Stimulated activated naive CD8-positive, alpha-beta T cell treated with anti-CD3 and anti-CD28 coated beads, Interleukin-15, amount 100 ng/mL, for 72 hours (primary cell): ENCODE data around the gene PEA15.

ENCODE experiments used
- ATAC-seq: fragments of 150-1000 bp; cut with Tn5 transposase; 2 replicates; pipeline ENCODE4 v1.10.0; 2021; ENCODE audit warnings: mild to moderate bottlenecking, moderate library complexity
- DNase-seq, 2 donors: peaks; one replicate each; pipeline ENCODE4 v3.0.0; 2021 to 2022
- H3K27ac Mint-ChIP-seq, 2 donors: one replicate each; pipeline ENCODE4 v1.8.0; 2022; ENCODE audit warnings: mild to moderate bottlenecking in 2 of 2, mixed read lengths in 2 of 2, moderate library complexity in 2 of 2
- H3K27me3 Mint-ChIP-seq: one replicate; pipeline ENCODE4 v1.8.0; 2022; ENCODE audit warnings: mixed read lengths
- H3K4me1 Mint-ChIP-seq: one replicate; pipeline ENCODE4 v1.8.0; 2022; ENCODE audit warnings: mild to moderate bottlenecking, mixed read lengths
- H3K4me3 Mint-ChIP-seq, 2 donors: one replicate each; pipeline ENCODE4 v1.8.0; 2022; ENCODE audit warnings: mild to moderate bottlenecking in 2 of 2, mixed read lengths in 2 of 2, moderate library complexity in 1 of 2
- H3K9me3 Mint-ChIP-seq, 2 donors: one replicate each; pipeline ENCODE4 v1.8.0; 2022; ENCODE audit warnings: mixed read lengths in 2 of 2

The PEA15 gene

DNA sequence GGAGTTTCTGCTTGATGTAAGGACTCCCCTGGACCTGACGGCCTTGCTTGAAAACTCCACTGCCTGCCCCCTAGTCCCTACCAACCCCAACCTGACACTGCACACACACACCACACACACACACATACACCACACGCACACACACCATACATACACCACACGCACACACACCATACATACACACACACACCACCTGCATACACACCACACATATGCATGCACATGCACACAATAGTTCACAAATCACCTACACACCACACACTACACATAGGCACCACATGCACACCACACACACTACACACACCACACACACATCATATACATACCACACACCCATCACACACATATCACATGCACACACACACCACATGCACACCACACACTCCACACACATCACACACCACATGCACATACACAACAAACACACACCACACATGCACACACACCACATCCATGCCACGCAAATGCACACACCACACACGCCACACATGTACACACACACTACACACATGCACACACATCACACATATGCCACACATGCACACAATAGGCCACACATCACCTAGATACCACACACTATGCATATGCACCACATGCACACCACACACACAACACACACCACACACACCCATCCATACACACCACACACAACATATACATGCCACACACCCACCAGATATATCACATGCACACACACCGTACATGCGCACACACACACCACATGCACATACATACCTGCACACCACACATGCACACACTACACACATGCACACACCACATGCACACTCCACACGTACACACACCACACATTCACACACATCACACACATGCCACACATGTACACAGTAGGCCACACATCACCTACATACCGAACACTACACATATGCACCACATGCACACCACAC, 11.1 kb upstream of the PEA15 start:
- Mint-ChIP-seq H3K27me3 (no peaks in the 10 kb centered on the region), H3K4me3 (no peak overlapping the region), H3K4me1 (no peaks in the 10 kb centered on the region), H3K27ac (no peak overlapping the region), H3K9me3 (no peaks in the 10 kb centered on the region)
- DNase-seq (no peak), ATAC-seq (peak; percentile 9)

DNA sequence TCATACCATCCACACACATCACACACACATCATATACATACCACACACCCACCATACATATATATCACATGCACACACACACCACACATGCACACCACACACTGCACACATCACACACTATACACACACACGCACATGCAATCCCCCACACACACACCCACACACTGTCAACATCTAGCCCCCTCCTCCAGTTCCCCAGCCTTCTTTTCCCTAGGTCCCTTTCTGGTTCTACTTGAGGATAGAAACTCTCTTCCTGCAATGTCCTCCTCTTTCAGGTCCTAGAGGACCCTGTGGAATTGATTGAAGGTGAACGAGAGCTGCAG, 10.5 kb upstream of the PEA15 start:
- H3K27me3 Mint-ChIP-seq, result no peaks in the 10 kb centered on the region
- no peak for ATAC-seq
- H3K4me1 Mint-ChIP-seq, result no peaks in the 10 kb centered on the region
- no peak for DNase-seq
- H3K4me3 Mint-ChIP-seq, result no peak overlapping the region
- H3K9me3 Mint-ChIP-seq, result no peaks in the 10 kb centered on the region
- H3K27ac Mint-ChIP-seq, result no peak overlapping the region

DNA sequence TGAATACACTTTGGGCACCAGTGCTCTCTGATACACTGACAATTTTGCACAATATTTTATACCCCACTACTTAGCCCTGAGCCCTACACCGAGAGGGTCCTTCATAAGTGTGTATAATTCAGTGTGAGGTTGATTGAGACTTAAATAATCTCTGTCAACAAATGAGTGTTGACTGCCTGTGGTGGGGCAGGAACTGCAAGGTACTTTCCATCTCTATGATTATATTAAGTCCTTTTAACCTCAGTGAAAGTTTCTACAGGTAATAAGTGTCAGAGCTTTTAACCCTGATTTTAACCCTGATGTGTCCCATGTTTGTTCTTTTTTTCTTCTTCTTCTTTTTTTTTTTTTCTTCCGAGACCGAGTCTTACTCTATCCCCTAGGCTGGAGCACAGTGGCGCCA, 9.0 kb upstream of the PEA15 start:
- H3K27ac Mint-ChIP-seq, result no peak overlapping the region
- no peak for DNase-seq
- no peak overlapping the region for H3K4me3 Mint-ChIP-seq
- H3K4me1 Mint-ChIP-seq, result no peaks in the 10 kb centered on the region
- no peaks in the 10 kb centered on the region for H3K27me3 Mint-ChIP-seq
- ATAC-seq, result no peak
- H3K9me3 Mint-ChIP-seq, result no peaks in the 10 kb centered on the region

DNA sequence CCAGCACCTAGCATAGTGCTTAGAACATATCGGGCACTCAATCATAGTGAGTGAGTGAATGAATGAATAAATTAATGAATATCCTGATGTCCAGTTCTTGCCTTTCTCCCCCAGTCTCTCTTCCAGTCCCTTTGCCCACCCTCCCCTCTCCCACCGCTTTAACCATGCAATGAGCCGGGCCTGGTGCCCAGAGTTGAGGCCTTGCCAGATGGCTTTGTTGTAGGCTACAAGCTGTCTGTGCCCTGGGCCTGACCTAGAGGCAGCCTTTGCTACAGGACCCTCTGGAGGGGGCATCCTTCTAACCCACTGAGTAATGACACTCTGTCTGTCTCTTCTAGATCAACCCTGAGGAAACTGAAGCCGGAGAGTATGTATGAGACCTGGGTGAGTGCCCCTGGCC, 8.0 kb upstream of the PEA15 start:
- no peak overlapping the region for H3K4me3 Mint-ChIP-seq
- no peaks in the 10 kb centered on the region for H3K4me1 Mint-ChIP-seq
- ATAC-seq (no peak), DNase-seq (no peak)
- H3K27ac Mint-ChIP-seq, result no peak overlapping the region
- H3K27me3 Mint-ChIP-seq, result no peaks in the 10 kb centered on the region
- no peaks in the 10 kb centered on the region for H3K9me3 Mint-ChIP-seq

DNA sequence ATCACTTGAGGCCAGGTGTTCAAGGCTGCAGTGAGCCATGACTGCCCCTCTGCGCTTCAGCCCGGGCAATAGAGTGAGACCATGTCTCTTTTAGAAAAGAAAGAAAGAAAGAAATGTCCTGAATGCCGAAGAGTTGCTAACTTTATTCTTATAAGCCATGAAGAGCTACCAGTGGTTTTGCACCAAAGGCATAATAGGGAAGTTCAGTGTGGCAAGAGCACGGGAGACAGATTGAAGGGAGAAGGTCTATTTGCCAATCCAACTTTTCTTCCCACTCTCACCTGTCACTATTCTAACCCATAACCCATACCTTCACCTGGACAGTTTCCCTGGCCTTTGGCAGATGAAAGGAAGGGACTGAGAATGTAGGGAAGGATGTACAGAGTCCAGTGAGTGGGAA, 4.4 kb upstream of the PEA15 start:
- ATAC-seq, result no peak
- no peak overlapping the region for H3K27ac Mint-ChIP-seq
- no peak for DNase-seq
- no peak overlapping the region for H3K4me3 Mint-ChIP-seq
- H3K9me3 Mint-ChIP-seq, result no peaks in the 10 kb centered on the region
- H3K4me1 Mint-ChIP-seq, result peaks cover 12% of the 10 kb centered on the region
- H3K27me3 Mint-ChIP-seq, result no peaks in the 10 kb centered on the region

DNA sequence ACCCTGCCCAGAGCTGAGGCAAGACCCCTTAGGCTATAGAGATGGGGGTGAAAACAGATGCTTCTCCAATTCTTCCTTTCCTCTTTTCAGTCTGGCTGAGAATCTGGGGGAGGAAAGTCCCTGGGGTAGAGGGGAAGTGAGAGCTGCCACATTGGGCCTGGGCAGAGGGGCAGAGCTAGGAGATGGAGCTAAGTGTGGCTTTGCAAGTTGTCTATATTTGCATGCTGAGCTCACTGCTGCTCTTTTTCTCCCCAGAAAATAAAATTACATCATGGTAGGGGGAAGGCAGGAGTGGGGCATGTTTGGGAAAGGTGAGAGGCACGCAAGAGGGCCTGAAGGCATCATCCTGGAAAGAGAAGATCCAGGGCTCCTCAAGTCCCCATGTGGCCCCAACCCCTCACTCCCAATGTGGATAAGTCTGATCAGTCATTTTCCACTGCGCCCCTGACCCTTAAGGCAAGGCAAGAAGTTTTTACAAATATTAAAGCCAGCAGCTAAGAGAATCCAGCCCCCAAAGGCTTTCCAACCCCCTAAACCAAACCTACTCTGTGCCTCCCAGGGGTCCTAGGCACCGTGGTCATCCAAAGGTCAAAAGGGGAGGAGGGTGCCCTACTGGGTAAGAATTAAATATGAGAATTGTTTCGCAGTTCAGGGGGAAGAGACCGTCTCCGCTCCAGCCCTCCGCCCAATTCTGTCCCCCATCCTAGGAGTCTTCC, 500 bp upstream of the PEA15 start:
- H3K4me3 Mint-ChIP-seq, result peak overlapping the region; percentile 90

DNA sequence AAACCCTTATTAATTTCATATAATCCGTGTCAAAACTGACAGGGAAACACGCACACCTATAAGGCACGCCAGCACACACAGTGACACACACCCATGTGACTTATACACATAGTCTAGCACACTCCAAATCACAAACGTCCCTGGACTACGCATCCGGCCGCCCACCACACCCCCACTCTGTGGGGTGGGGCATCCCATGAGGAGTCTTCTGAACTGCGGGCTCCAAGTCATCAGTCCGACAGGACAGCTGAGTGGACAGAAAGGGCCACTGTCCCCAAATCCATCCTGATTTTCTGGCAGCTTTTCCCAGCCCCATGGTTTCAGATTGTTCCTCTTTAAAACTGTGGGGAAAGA, 829 bp downstream of the PEA15 start:
- DNase-seq, result peak; percentile 13 to 45
- peak; percentile 79 for ATAC-seq
- Mint-ChIP-seq H3K4me1 (peaks cover 60% of the 10 kb centered on the region), H3K27ac (peak overlapping the region; percentile 34 to 61), H3K9me3 (no peaks in the 10 kb centered on the region), H3K27me3 (no peaks in the 10 kb centered on the region), H3K4me3 (peak overlapping the region; percentile 90)

More for the DNA sequence above, 500 bp upstream of the PEA15 start:
- H3K27ac Mint-ChIP-seq, result peak overlapping the region; percentile 51 to 85
- peak; percentile 53 for ATAC-seq
- peaks cover 48% of the 10 kb centered on the region for H3K4me1 Mint-ChIP-seq
- no peaks in the 10 kb centered on the region for H3K27me3 Mint-ChIP-seq
- no peaks in the 10 kb centered on the region for H3K9me3 Mint-ChIP-seq
- DNase-seq, result peak in 1 of 2 donors; percentile 39

DNA sequence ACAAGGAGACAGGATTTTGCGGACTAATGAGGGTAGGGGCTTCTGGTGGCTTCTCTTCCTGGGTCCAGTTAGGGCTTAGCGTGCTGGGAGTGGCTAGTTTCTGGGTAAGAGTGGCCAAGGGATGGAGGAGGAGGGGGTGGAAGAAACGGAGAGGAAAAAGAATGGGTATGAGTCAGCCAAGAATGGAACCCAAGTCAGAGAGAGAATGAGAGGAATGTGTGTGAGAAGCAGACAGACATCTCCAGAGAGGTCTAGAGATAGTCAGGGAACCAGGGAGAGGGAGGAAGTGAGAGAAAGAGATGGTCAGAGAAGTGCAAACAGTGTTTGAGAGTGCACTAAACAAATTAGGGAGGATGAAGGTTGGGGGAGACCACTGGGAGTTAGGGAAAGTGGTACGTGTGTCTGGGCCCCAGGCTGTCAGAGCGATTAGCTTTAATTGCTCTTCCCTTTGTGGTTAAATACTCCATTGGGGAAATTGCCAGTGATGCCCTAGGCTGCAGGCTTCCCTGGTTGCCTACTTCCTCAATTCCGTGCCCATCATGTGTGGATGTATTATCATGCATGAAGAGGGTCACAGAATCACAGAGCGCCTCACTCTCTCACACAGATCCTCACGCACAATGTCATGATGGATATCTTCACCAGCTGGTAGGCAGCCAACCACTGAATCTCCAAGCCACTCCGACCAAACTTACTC, 1.4 kb downstream of the PEA15 start:
- DNase-seq (no peak), ATAC-seq (no peak)
- peaks cover 60% of the 10 kb centered on the region for H3K4me1 Mint-ChIP-seq

DNA sequence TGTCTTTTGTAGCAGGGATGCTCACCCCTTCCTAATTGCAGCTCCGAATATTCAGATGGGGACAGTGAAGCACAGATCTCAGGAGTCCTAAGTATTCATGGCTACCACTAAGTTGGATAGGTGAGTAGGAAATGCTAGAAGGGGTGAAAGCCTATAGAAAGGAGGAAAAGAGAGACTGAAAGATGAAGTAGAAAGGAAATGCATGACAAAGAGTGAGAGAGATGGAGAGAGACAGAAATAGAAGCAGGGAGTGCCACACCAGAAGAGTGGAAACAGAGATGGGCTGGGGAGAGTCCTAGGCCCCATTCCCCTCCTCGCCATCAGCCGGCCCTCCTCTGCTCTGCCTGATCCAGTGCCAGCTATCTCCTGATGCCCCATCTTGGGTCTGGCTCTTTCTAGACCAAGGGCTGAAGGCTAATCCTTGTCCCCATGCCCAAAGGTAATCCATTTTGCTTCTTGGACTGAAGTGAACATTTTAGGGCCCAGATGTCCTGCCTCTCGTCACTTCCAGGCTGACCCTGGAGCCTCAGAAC, 2.0 kb downstream of the PEA15 start:
- DNase-seq (no peak), ATAC-seq (no peak)
- Mint-ChIP-seq H3K27ac (peak overlapping the region; percentile 34 to 69), H3K4me1 (peaks cover 60% of the 10 kb centered on the region), H3K4me3 (no peak overlapping the region), H3K9me3 (no peaks in the 10 kb centered on the region), H3K27me3 (no peaks in the 10 kb centered on the region)

More for the DNA sequence above, 1.4 kb downstream of the PEA15 start:
- Mint-ChIP-seq H3K27ac (peak overlapping the region in 1 of 2 donors; percentile 34), H3K4me3 (peak overlapping the region; percentile 90), H3K9me3 (no peaks in the 10 kb centered on the region), H3K27me3 (no peaks in the 10 kb centered on the region)

DNA sequence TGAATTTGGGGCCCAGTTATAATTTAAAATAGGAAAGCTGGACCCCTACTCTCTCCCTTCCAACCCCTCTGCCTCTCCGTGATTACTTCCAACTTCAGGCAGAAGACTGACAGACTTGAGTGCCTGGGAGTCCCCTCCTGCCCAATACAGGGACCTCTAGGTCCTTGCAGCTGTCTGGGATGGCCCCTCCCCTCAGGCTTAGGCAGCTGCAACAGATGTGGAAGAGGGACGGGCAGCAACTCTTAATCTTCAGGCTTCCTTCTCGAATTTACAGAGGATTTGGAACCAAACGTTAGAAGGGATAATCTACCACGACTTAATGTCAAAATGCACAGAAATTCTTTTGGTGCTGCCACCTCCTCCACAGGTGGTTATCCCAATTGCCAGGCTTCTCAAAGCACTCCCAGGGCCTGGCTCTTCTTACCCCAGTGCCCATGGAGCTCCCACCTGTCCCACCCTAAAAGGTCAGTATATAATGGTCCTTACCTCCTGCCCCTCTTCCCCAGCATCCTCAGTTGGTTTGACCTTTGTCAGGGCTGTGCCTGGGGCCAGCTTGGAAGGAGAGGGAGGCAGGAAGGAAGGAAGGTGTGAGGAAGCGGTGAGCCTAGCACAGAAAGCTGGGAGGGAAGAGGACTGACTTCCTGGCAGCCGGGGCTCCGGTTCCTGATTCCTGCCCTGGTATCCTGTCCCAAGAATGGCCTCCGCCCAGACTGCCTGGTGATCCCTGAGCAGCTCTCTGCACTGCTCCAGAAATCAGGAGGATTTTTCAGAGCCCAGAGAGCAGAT, 2.8 kb downstream of the PEA15 start:
- peaks cover 60% of the 10 kb centered on the region for H3K4me1 Mint-ChIP-seq
- peak overlapping the region in 1 of 2 donors; percentile 69 for H3K27ac Mint-ChIP-seq
- H3K4me3 Mint-ChIP-seq, result no peak overlapping the region
- DNase-seq, result no peak
- no peak for ATAC-seq
- H3K27me3 Mint-ChIP-seq, result no peaks in the 10 kb centered on the region
- no peaks in the 10 kb centered on the region for H3K9me3 Mint-ChIP-seq

DNA sequence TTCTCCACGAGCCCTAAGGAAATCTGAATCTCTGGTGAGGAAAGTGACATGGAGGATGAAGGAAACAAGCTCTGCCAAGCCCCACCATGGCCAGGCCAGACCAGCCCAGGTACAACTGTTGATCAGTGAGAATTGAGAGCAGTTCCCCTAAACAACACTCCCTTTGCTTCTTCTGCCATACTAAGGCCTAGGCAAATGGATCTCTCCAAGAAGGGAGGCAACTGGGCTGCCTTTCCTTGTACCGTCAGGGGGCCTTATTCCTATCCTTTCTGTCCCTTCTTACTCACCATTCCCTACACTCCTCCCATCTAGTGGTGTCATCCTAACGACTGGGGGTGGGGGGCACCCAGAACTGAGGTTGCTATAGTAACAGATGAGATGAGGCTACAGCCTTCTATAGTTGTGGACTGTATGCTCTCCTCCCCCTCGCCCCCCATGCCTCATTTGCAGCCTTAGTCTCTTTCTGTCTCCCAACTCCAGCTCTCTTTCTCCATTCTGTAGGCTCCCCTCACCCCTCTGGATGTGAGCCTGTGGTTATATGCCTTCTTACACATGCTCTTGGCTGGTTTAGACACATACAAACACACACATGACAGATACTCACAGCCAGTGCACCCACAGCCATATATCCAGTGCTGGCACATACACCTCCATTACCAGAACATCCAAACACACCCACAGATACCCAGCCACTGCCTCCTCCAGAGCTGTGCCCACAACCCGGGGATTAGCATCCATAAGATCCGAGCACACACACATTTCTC, 3.6 kb downstream of the PEA15 start:
- DNase-seq, result no peak
- H3K4me3 Mint-ChIP-seq, result no peak overlapping the region
- no peak for ATAC-seq
- no peaks in the 10 kb centered on the region for H3K27me3 Mint-ChIP-seq
- H3K4me1 Mint-ChIP-seq, result peaks cover 59% of the 10 kb centered on the region
- no peaks in the 10 kb centered on the region for H3K9me3 Mint-ChIP-seq
- H3K27ac Mint-ChIP-seq, result peak overlapping the region; percentile 38 to 69

DNA sequence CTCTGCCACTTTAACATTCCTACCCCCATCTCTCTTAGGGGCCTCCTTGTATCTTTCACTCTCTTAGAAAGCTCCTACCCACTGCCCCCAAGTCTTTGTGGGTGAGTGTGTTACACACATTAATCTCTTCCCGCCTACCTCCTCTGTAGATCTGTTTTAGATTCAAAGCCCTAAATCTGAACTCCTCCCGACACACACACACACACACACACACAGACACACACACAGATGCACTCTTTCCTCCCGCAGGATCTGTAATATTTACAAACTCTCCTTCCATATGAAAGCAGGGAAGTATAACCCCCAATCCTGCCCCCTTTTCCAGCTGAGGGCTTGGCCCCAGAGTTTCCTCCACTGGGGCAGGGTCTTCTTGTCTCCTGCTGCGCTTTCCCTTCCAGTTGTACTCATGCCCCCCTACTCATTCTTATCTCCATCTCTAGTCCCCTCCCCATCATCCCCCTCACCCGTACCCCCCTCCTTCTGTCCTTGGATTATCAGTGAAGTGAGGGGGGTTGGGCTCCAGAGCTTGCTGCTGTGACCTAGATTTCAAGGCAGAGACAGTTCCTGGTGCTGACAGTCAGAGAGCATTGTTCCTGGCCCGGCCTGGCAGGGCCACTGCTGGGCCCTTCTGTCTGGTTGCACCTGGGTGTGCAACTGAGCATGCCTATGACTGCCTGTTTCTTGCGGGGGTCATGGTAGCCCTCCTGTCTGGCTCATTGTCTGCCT, 4.3 kb downstream of the PEA15 start:
- Mint-ChIP-seq H3K27ac (peak overlapping the region; percentile 38 to 49), H3K9me3 (no peaks in the 10 kb centered on the region), H3K4me3 (no peak overlapping the region), H3K27me3 (no peaks in the 10 kb centered on the region), H3K4me1 (peaks cover 52% of the 10 kb centered on the region)
- ATAC-seq (no peak), DNase-seq (no peak)

DNA sequence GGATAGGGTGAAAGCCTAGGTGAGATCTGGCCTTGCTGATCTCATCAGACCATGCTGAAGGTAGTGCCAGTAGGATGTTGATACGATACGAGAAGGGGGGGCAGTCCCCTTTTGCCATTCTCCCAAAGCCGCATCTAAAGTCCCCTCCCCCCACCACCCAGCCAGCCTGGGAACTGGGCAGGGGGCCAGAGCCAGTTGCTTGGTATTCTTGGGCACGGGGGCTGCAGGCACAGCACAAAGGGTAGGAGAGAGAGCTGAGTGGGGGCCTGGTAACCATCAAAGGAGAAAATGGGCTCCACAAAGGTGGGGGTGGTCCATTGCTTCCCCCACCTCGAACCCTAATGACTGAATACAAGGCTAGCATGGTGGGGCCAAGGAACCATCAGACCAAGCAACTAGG, 5.4 kb downstream of the PEA15 start:
- Mint-ChIP-seq H3K27me3 (no peaks in the 10 kb centered on the region), H3K27ac (no peak overlapping the region), H3K9me3 (no peaks in the 10 kb centered on the region), H3K4me3 (no peak overlapping the region), H3K4me1 (peaks cover 48% of the 10 kb centered on the region)
- ATAC-seq (no peak), DNase-seq (no peak)
